GM18517 (cell line): ENCODE measurements around the gene OR8A1.

Source experiments
- ATAC-seq: cut with Tn5 transposase; IDR thresholded peaks from one replicate; pipeline ENCODE4 v1.9.1; 2021; ENCODE audit warnings: mild to moderate bottlenecking, moderate library complexity; ENCODE audit not compliant: unreplicated experiment

OR8A1 gene

GRCh38 chr11:124569697-124570096 is at the start of gene OR8A1:
Gene OR8A1, plus strand, starts transcription at chr11:124569997. Its CDS starts 123 bp downstream, at chr11:124570120.
- no peak for ATAC-seq

- no peak for ATAC-seq
Observed at GRCh38 chr11:124520550-124520854, 49.3 kb upstream of the OR8A1 start.

GRCh38 chr11:124533626-124534025 is 36.2 kb upstream of the OR8A1 start:
- no peak for ATAC-seq

DNA sequence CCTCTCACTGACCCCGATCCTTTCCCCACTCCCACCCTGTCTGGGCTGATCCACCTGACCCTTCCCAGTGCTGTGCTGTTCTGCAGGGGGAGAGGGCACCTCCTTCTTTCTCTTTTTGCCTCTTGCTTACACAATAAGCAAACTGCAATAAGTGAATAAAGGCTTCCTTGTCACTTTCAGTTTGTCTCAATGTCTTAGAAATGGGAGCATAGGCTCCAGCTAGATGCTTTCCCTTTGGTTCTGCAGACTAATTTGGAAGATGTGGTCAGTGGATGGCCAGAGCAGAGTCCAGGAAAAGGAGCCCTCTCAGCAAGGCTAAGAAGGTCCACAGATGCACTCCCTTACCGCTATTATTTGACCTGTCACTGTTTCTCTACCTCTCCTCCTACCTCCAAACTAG is 35.7 kb upstream of the OR8A1 start:
- ATAC-seq: no peak

- no peak for ATAC-seq
Observed at GRCh38 chr11:124535552-124536232, 34.1 kb upstream of the OR8A1 start.

DNA sequence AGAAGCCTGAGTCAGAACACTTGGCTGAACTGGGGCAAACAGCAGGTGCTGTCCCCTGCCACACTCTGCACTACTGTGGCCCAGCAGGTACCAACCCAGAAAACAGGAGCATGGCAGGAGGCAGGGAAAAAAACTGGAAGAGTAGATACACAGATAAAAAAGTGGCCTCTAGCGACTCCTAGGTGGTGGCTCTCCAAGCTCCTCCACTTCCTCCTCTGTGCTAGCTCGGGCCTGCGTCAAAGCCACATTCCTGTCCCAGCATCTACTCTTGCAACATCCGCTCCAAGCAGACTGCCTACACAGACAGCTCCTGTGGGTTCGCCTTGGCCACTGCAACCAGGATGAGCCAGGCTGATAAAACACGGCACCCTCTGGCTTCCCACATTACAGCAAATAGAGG is 33.3 kb upstream of the OR8A1 start:
- no peak for ATAC-seq

DNA sequence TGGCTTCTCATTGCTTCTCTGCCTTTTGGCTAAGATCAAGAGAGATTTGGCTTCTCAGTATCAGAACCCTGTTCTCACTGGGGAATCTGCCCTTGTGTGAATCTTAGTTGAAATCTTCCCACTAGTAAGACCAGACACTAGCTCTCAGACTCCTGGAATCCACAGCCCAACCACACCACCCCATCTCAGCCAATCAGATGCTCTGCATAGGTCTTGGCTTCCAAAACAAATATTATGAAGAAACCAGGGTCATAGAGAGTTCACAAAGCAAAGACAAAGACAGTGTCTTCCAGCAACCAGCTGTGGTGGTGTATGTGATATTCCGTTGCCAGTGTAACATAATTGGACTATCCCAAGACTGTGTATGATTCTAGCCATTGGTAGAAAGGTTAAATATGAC is 31.8 kb upstream of the OR8A1 start:
- ATAC-seq: no peak

DNA sequence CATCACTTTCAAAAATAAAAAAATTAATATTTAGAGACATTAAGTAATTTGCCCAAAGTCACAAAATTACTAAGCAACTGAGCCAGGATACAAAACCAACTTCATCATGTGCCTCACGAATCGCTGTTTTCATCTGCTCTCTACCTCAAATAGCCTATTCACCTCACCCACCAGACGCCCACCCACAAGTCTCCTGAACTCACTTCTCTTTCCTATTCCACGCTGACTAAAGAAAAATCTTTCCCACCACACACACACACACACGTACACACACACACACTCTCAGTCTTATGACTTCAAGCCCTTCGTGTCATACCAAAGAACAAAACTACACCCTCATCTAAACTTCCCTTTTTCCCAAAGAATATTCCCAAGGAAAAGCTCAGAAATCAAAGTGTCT is 28.6 kb upstream of the OR8A1 start:
- ATAC-seq: no peak

- ATAC-seq: no peak
Observed at GRCh38 chr11:124543145-124543544, 26.7 kb upstream of the OR8A1 start.

- ATAC-seq: no peak
Observed at GRCh38 chr11:124543554-124543953, 26.2 kb upstream of the OR8A1 start, which contains the start of gene OR8B12. Gene OR8B12, minus strand, starts transcription at chr11:124543654. Its CDS starts 0 bp downstream, at chr11:124543654.

DNA sequence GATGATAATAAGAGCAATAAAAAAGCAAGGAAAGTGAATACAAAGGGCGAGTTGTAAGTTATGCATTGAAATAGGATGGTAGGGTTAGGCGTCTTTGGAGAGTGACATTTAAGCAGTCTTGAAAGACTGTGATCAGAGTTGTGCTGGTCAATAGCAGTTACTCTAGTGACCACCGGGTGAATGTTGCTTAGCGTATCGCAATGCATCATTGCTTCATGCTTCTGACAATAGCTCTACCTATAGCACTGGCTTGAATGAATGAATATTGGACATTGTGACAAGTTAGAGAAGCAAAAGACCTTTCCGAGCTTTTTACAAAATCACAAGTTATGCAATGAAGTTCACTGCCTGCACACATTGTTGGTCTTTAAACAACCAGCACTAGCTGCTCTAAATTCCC is 18.6 kb upstream of the OR8A1 start:
- no peak for ATAC-seq

DNA sequence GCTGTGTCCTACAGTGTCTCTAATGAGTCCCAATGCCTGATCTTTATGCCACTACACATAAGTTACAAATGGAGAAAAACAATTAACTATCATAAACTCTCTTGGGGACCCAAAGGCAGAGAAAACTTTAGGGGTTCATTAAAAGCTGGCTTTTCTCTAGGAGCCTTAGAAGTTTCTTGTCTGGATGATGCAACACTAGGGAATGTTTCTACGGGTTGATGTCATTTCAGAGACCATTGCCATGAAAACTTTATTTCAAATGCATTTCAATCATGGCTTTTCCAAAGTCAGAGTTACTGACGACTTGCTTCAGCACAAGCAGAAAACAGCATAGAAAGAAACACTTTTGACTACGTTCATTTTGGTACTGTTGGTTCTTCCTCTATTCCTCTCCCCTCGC is 17.8 kb upstream of the OR8A1 start:
- no peak for ATAC-seq

DNA sequence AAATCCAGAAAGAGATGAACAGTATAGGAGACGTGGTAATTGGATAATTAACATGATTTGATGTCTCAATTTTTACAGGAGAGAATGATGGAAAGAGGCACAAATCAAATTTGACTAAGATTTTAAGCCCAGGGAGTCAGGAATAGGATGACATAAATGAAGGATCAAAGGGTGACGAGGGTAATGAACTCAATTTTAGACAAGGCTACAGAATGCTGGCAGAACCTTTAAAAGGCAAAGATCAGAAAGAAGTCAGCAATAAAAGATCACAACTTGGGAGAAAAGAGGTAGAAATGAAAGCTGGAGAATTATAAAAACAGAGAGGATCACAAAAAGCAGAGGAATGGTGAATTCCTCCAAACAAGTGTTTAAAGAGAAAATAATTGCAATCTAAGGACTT is 13.0 kb upstream of the OR8A1 start:
- ATAC-seq: no peak

DNA sequence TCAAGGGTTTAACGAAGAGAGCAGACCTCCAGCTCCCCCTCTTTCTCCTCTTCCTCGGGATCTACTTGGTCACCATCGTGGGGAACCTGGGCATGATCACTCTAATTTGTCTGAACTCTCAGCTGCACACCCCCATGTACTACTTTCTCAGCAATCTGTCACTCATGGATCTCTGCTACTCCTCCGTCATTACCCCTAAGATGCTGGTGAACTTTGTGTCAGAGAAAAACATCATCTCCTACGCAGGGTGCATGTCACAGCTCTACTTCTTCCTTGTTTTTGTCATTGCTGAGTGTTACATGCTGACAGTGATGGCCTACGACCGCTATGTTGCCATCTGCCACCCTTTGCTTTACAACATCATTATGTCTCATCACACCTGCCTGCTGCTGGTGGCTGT is 363 bp downstream of the OR8A1 start:
- ATAC-seq: no peak

DNA sequence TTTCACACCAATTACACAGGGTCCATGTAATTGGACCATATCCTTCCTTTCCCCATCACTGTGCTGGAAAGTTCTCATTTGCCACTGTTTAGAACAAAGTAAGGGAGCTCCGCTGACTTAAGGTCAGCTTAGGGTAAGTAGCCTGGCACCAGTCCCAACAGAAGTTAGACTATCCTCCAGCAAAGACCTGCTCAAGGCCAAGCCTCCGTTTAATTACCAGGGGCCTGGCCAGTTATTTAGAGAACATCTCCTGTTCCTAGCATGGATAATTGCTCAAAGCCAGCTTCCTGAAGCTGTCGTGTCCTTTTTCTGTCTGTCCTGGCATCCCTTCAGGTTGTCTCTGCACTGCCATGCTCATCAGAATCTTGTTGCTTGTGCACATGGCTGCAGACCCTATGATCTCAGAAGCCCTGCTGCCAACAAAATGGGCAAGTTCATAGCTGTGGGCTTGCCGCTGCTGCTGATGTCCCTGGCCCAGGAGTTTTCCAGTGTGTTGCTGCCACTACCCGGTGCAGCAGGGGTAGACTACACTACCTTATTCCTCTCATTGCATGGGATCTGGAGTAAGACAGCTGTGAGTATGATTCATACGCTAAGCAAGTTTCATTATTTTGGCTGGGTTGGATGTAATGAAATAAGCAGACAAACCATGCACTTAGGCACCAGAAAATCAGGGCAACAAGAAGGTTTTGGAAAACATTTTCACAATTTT is 8.1 kb downstream of the OR8A1 start:
- no peak for ATAC-seq

- ATAC-seq: no peak
Observed at GRCh38 chr11:124578761-124579160, 9.0 kb downstream of the OR8A1 start.

DNA sequence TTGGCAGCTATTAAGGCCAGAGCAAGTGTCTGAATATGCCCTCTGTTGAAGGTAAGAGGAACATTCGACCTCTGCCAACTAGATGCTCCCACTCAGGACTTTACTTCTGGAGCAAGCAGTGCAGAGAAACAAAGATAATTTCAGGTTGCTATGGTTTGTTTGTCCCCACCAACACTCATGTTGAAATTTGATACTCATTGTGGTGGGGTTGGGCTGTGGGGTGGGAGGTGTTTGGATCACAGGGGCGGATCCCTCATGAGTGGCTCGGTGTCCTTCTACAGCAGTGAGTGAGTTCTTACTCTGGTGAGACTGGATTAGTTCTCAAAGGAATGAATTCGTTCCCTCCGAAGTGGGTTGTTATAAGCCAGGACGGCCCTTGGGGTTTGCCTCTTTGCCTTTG is 12.0 kb downstream of the OR8A1 start:
- ATAC-seq: no peak

GRCh38 chr11:124582565-124582964 is 12.8 kb downstream of the OR8A1 start:
- ATAC-seq: no peak

DNA sequence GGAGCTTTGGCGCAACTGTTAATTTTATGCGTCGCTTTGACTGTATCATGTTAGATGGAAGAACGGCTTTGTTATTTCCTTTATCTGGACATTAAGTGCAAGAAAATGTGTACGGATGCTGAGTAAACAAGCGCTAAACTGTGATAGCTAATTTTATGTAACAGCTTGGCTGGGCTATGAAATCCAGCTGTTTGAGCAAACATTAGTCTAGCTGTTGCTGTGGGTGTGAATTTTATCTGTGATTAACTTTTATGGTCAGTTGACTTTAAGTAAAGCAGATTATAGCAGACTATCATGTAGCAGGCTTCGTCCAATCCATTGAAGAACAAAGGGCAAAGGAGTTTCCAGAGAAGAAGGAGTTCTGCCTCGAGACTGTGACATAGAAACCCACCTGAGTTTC is 14.0 kb downstream of the OR8A1 start:
- no peak for ATAC-seq

GRCh38 chr11:124584681-124585372 is 15.0 kb downstream of the OR8A1 start:
- no peak for ATAC-seq

- peak; percentile 59 for ATAC-seq
Observed at GRCh38 chr11:124586238-124586860, 16.6 kb downstream of the OR8A1 start.

DNA sequence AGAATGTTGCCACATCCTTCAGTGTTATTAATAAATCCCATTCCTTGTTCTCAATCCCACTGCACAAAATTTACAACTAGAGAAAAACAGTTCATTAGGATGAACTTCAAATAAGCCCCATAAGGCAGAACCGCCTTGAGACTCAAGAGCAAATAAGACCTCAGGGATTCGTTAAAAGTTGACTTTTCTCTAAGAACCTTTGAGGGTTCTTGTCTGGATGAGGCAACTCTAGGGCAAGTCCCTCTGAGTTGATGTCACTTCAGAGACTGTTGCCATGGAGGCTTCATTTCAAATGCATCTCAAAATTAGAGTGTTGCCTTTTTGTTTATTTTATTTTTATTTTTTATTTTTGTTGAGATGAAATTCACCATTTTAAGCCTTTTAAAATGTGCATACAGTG is 21.6 kb downstream of the OR8A1 start:
- ATAC-seq: no peak
